Gastroesophageal sphincter (tissue), 4 donors: ENCODE results near the gene RFX3. TPM values are rescaled to one million over a fixed set of nuclear protein-coding genes. Genes with fewer than 3 reads are reported as not detected.

Experiments
- ATAC-seq: fragments of 150-250 bp; one replicate; pipeline ENCODE4 v1.9.1; 2016; ENCODE audit warnings: mild to moderate bottlenecking, moderate library complexity
- H3K27ac ChIP-seq, 4 donors: fragments of 200-600 bp; sonication (generic) in 3 of 4; 1 replicate in 3 of 4; 2 replicates in 1 of 4; pipeline ENCODE4 v1.5.1; 2016 to 2019
- H3K27me3 ChIP-seq: fragments of 200-600 bp; sonication (generic); one replicate; pipeline ENCODE4 v1.5.1; 2019
- H3K36me3 ChIP-seq, 2 donors: fragments of 200-600 bp; sonication (generic); one replicate each; pipeline ENCODE4 v1.5.1; 2019; ENCODE audit warnings: control low read depth in 1 of 2
- H3K4me1 ChIP-seq, 3 donors: fragments of 200-600 bp; sonication (generic); 1 replicate in 2 of 3; 2 replicates in 1 of 3; pipeline ENCODE4 v1.5.1; 2016 to 2019; ENCODE audit warnings: control low read depth in 2 of 3
- H3K4me3 ChIP-seq, 2 donors: fragments of 200-600 bp; sonication (generic); one replicate each; pipeline ENCODE4 v1.5.1; 2019; ENCODE audit warnings: mild to moderate bottlenecking in 1 of 2, moderate library complexity in 1 of 2
- H3K9me3 ChIP-seq, 3 donors: fragments of 200-600 bp; sonication (generic); one replicate each; pipeline ENCODE4 v1.5.1; 2017 to 2019; ENCODE audit warnings: control low read depth in 2 of 3
- CTCF ChIP-seq, 4 experiments: fragments of 200-600 bp in 2 of 4; fragments of 450-650 bp in 2 of 4; sonication (generic) in 1 of 4; IDR thresholded peaks; one replicate each; pipeline ENCODE4 v1.5.1; 2017 to 2019; ENCODE audit warnings: antibody characterized with exemption in 4 of 4, mild to moderate bottlenecking in 2 of 4, moderate library complexity in 2 of 4
- EP300 ChIP-seq: sonication (generic); formaldehyde crosslinking; IDR thresholded peaks from one replicate; pipeline ENCODE4 v1.6.1; 2017; ENCODE audit warnings: antibody characterized with exemption, mild to moderate bottlenecking
- POLR2A ChIP-seq, 2 donors: fragments of 450-650 bp; IDR thresholded peaks; one replicate each; pipeline ENCODE4 v1.6.1; 2017; ENCODE audit warnings: antibody characterized with exemption in 2 of 2, mild to moderate bottlenecking in 2 of 2, moderate library complexity in 1 of 2
- POLR2AphosphoS5 ChIP-seq: sonication (generic); formaldehyde crosslinking; IDR thresholded peaks from one replicate; pipeline ENCODE4 v1.6.1; 2017; ENCODE audit warnings: antibody characterized with exemption
- WGBS, 2 donors: methylation state at CpG; one replicate each; pipeline ENCODE4 v1.1.5; 2018; ENCODE audit warnings: low coverage in 1 of 2; 5-methylcytosine and 5-hydroxymethylcytosine counted together
- total RNA-seq, 4 donors: library from RNA; depleted of rRNA; stranded (reverse); fragments of >200 nt; gene quantifications; one replicate each; pipeline ENCODE4 v1.1.0, GENCODE V29; 2016

RFX3 gene
- total RNA-seq, 4 donors from 2014 or later: 5.6 to 9.0 (median 7.7) TPM

- H3K4me3 ChIP-seq: no peak overlapping the region
Observed at GRCh38 chr9:3528451-3528850, 2.6 kb upstream of the RFX3 start.

GRCh38 chr9:3526997-3527940, 1.5 kb upstream of the RFX3 start:
- TF ChIP-seq POLR2A (IDR thresholded peaks at IDR 0.05): no peak
- no peak for TF ChIP-seq CTCF (IDR thresholded peaks at IDR 0.05)
- TF ChIP-seq POLR2AphosphoS5: no peak
- no peak for TF ChIP-seq EP300
- H3K36me3 ChIP-seq: peaks cover 0 to 11% of the 10 kb centered on the region in 2 donors
- peaks cover 0 to 41% (median 4%) of the 10 kb centered on the region in 3 donors for H3K4me1 ChIP-seq
- no peak for ATAC-seq
- H3K27ac ChIP-seq: peak overlapping the region; percentile 96 to 100 (median 100)
- H3K9me3 ChIP-seq: no peaks in the 10 kb centered on the region
- peak overlapping the region; percentile 53 to 83 for H3K4me3 ChIP-seq
- no peaks in the 10 kb centered on the region for H3K27me3 ChIP-seq
- 13 to 25% methylated on average over 10 to 17 of the region's 19 CpGs for WGBS, 2 donors

More at GRCh38 chr9:3528451-3528850, 2.6 kb upstream of the RFX3 start:
- Histone ChIP-seq H3K9me3 (no peaks in the 10 kb centered on the region), H3K27me3 (no peaks in the 10 kb centered on the region), H3K4me1 (peaks cover 0 to 29% (median 4%) of the 10 kb centered on the region in 3 donors), H3K36me3 (peaks cover 0 to 11% of the 10 kb centered on the region in 2 donors), H3K27ac (peak overlapping the region in 3 of 4 donors; percentile 4 to 99 (median 48))
- TF ChIP-seq POLR2A (IDR thresholded peaks at IDR 0.05) (no peak), EP300 (no peak), POLR2AphosphoS5 (no peak), CTCF (IDR thresholded peaks at IDR 0.05) (no peak)
- ATAC-seq: no peak
- 94% methylated on average over 5 to 7 of the region's 7 CpGs for WGBS, 2 donors

- peak; percentile 48 for TF ChIP-seq EP300
- peak; percentile 82 to 88 for TF ChIP-seq POLR2A (IDR thresholded peaks at IDR 0.05)
- TF ChIP-seq POLR2AphosphoS5: peak; percentile 86
- TF ChIP-seq CTCF (IDR thresholded peaks at IDR 0.05): peak in 2 of 4 experiments; percentile 11 to 15
- peak overlapping the region; percentile 53 to 83 for H3K4me3 ChIP-seq
- H3K4me1 ChIP-seq: peaks cover 0 to 50% (median 4%) of the 10 kb centered on the region in 3 donors
- no peaks in the 10 kb centered on the region for H3K9me3 ChIP-seq
- H3K36me3 ChIP-seq: peaks cover 0 to 11% of the 10 kb centered on the region in 2 donors
- ATAC-seq: peak; percentile 94
- H3K27ac ChIP-seq: peak overlapping the region; percentile 96 to 100 (median 100)
- no peaks in the 10 kb centered on the region for H3K27me3 ChIP-seq
- WGBS, 2 donors: 0% methylated on average over 8 of the region's 74 CpGs; no CpG with 5 or more reads in 1 of the 2 donors
Observed at GRCh38 chr9:3526165-3526996, 580 bp upstream of the RFX3 start.

GRCh38 chr9:3525096-3525835, 535 bp downstream of the RFX3 start:
- H3K27ac ChIP-seq: peak overlapping the region; percentile 96 to 100 (median 100)
- peak; percentile 3 for ATAC-seq
- H3K36me3 ChIP-seq: peaks cover 0 to 2% of the 10 kb centered on the region in 2 donors
- 0 to 1% methylated on average over 8 to 11 of the region's 43 CpGs for WGBS, 2 donors
- TF ChIP-seq POLR2A (IDR thresholded peaks at IDR 0.05) (no peak), POLR2AphosphoS5 (no peak), EP300 (no peak), CTCF (IDR thresholded peaks at IDR 0.05) (no peak)
- no peaks in the 10 kb centered on the region for H3K27me3 ChIP-seq
- no peaks in the 10 kb centered on the region for H3K9me3 ChIP-seq
- peaks cover 0 to 56% (median 4%) of the 10 kb centered on the region in 3 donors for H3K4me1 ChIP-seq
- peak overlapping the region; percentile 53 to 83 for H3K4me3 ChIP-seq
